IMR-90 (cell line): ENCODE results near the gene CEP170B. TPM values are rescaled to one million over a fixed set of nuclear protein-coding genes. Genes with fewer than 3 reads are reported as not detected.

ENCODE experiments used
- ATAC-seq: fragments of 200-7000 bp; cut with Tn5 transposase; 2 replicates; pipeline ENCODE4 v1.9.1; 2020; ENCODE audit warnings: low read depth, mild to moderate bottlenecking, moderate library complexity
- BruUV-seq: library from RNA; stranded (reverse); fragments of 400-500 nt; replicated peaks from 2 replicates; lab custom pipeline; 2021; lab: Mats Ljungman, UMichigan
- CTCF ChIA-PET: fragments of 300-600 bp; formaldehyde crosslinking; extraction: SDS; loops from one replicate; lab custom pipeline; 2021; ENCODE audit warnings: antibody characterized with exemption; lab: Yijun Ruan, JAX
- POLR2A ChIA-PET: fragments of 300-600 bp; sonication (Branson Sonifier 250); formaldehyde crosslinking; loops from one replicate; lab custom pipeline; 2022; ENCODE audit warnings: antibody characterized with exemption; ENCODE audit not compliant: unreplicated experiment; lab: Charles Lee
- DNase-seq: peaks from one replicate; pipeline ENCODE4 v3.0.0; 2013
- H2AFZ ChIP-seq: replicated peaks from 2 replicates; pipeline ENCODE3; 2013; ENCODE audit warnings: low read length, mild to moderate bottlenecking; ENCODE audit not compliant: poor library complexity
- H2AK5ac ChIP-seq: 2 replicates; pipeline ENCODE4 v1.6.1; 2013; ENCODE audit warnings: low read depth, low read length, inconsistent platforms
- H2AK9ac ChIP-seq: replicated peaks from 2 replicates; pipeline ENCODE3; 2013; ENCODE audit warnings: mild to moderate bottlenecking, low read depth, low read length, moderate library complexity; ENCODE audit not compliant: poor library complexity
- H2BK120ac ChIP-seq: 2 replicates; pipeline ENCODE4 v1.6.1; 2013; ENCODE audit warnings: low read depth, low read length, inconsistent platforms
- H2BK15ac ChIP-seq: 3 replicates; pipeline ENCODE4 v1.6.1; 2013; ENCODE audit warnings: low read depth, low read length, inconsistent platforms
- H2BK20ac ChIP-seq: 2 replicates; pipeline ENCODE4 v1.6.1; 2013; ENCODE audit warnings: low read depth, mild to moderate bottlenecking, inconsistent platforms, low read length, moderate library complexity
- H2BK5ac ChIP-seq: 2 replicates; pipeline ENCODE4 v1.6.1; 2013; ENCODE audit warnings: mild to moderate bottlenecking, low read depth, low read length, inconsistent platforms; ENCODE audit not compliant: poor library complexity, severe bottlenecking
- H3K14ac ChIP-seq: replicated peaks from 2 replicates; pipeline ENCODE4 v1.6.1; 2013; ENCODE audit warnings: low read depth, low read length, inconsistent platforms
- H3K18ac ChIP-seq: 2 replicates; pipeline ENCODE4 v1.6.1; 2013; ENCODE audit warnings: low read depth, low read length, control low read depth
- H3K23ac ChIP-seq: 2 replicates; pipeline ENCODE4 v1.6.1; 2013; ENCODE audit warnings: low read depth, low read length, inconsistent platforms
- H3K27ac ChIP-seq: 2 replicates; pipeline ENCODE4 v1.5.1; 2013; ENCODE audit warnings: mild to moderate bottlenecking, control low read depth, low read length; ENCODE audit not compliant: insufficient read depth
- H3K27me3 ChIP-seq: 2 replicates; pipeline ENCODE4 v1.6.1; 2013; ENCODE audit warnings: low read length; ENCODE audit not compliant: control insufficient read depth, insufficient read depth
- H3K36me3 ChIP-seq: 2 replicates; pipeline ENCODE4 v1.6.1; 2013; ENCODE audit warnings: low read length, mixed read lengths; ENCODE audit not compliant: control insufficient read depth, insufficient read depth
- H3K4ac ChIP-seq: 2 replicates; pipeline ENCODE4 v1.6.1; 2013; ENCODE audit warnings: low read depth, low read length, inconsistent platforms
- H3K4me1 ChIP-seq: 2 replicates; pipeline ENCODE4 v1.6.1; 2013; ENCODE audit warnings: low read length, mixed read lengths; ENCODE audit not compliant: control insufficient read depth, insufficient read depth
- H3K4me2 ChIP-seq: 2 replicates; pipeline ENCODE4 v1.6.1; 2013; ENCODE audit warnings: low read depth, mild to moderate bottlenecking, control low read depth, low read length, moderate library complexity
- H3K4me3 ChIP-seq: 2 replicates; pipeline ENCODE4 v1.5.1; 2013; ENCODE audit warnings: low read depth, mild to moderate bottlenecking, control low read depth, low read length, moderate library complexity; ENCODE audit not compliant: insufficient read depth
- H3K56ac ChIP-seq: 2 replicates; pipeline ENCODE4 v1.6.1; 2013; ENCODE audit warnings: low read length, inconsistent platforms; ENCODE audit not compliant: insufficient read depth; ENCODE audit errors: extremely low read depth
- H3K79me1 ChIP-seq, 2 experiments: 2 replicates each; pipeline ENCODE4 v1.6.1; 2013; ENCODE audit warnings: low read length in 2 of 2, inconsistent platforms in 1 of 2, low read depth in 1 of 2
- H3K9ac ChIP-seq: 2 replicates; pipeline ENCODE4 v1.6.1; 2013; ENCODE audit warnings: low read depth, low read length, control low read depth
- H3K9me1 ChIP-seq: 2 replicates; pipeline ENCODE4 v1.6.1; 2013; ENCODE audit warnings: low read length, inconsistent platforms; ENCODE audit not compliant: insufficient read depth
- H3K9me3 ChIP-seq: 2 replicates; pipeline ENCODE4 v1.6.1; 2013; ENCODE audit warnings: low read length; ENCODE audit not compliant: control insufficient read depth, insufficient read depth
- H4K20me1 ChIP-seq: 2 replicates; pipeline ENCODE4 v1.6.1; 2013; ENCODE audit warnings: low read length, inconsistent platforms; ENCODE audit not compliant: insufficient read depth
- H4K5ac ChIP-seq: 2 replicates; pipeline ENCODE4 v1.6.1; 2013; ENCODE audit warnings: mild to moderate bottlenecking, low read depth, low read length, control low read depth
- H4K8ac ChIP-seq, 2 experiments: 2 replicates each; pipeline ENCODE4 v1.6.1; 2013; ENCODE audit warnings: low read depth in 2 of 2, low read length in 2 of 2, control low read depth in 1 of 2, inconsistent platforms in 1 of 2
- H4K91ac ChIP-seq: 2 replicates; pipeline ENCODE4 v1.6.1; 2013; ENCODE audit warnings: low read depth, low read length, inconsistent platforms; ENCODE audit not compliant: insufficient read depth
- BHLHE40 ChIP-seq: fragments of 150-350 bp; IDR thresholded peaks from 2 replicates; pipeline ENCODE4 v1.6.1; 2016; ENCODE audit warnings: mild to moderate bottlenecking, low read depth, low read length
- RAD21 ChIP-seq: IDR thresholded peaks from 2 replicates; pipeline ENCODE4 v1.6.1; 2012; ENCODE audit warnings: low read length, improper control_type of control experiment
- SMC3 ChIP-seq: fragments of 150-350 bp; IDR thresholded peaks from 2 replicates; pipeline ENCODE4 v1.6.1; 2016; ENCODE audit warnings: low read depth, mild to moderate bottlenecking, antibody characterized with exemption, low read length, moderate library complexity
- WGBS, 2 experiments: methylation state at CpG; one replicate each; pipeline versions ENCODE4 v1.1.5 to v1.1.7; 2013; ENCODE audit warnings: missing lambda C conversion rate in 2 of 2; ENCODE audit not compliant: insufficient read length in 1 of 2; ENCODE audit errors: extremely low coverage in 2 of 2; 5-methylcytosine and 5-hydroxymethylcytosine counted together
- dilution Hi-C: fragments of 300-500 bp; cut with HindIII; formaldehyde crosslinking; loops from one replicate; pipeline ENCODE4 v1.14.3; 2018; ENCODE audit warnings: low sequenced_read_pairs; ENCODE audit not compliant: unreplicated experiment
- in situ Hi-C: fragments of 300-500 bp; cut with MboI; formaldehyde crosslinking; loops from 3 replicates; pipeline ENCODE4 v1.14.3; 2019; ENCODE audit warnings: low sequenced_read_pairs, inconsistent platforms, mixed read lengths
- intact Hi-C: fragments of 100-400 bp; cut with micrococcal nuclease; formaldehyde crosslinking; loops from 2 replicates; pipeline ENCODE4 v1.10.0; 2022
- polyA plus RNA-seq, 3 experiments: library from polyadenylated mRNA; depleted of rRNA; stranded (reverse); fragments of >200 nt; gene quantifications; 2 replicates each; pipeline ENCODE4 v1.2.3, GENCODE V29; 2012; ENCODE audit warnings: low replicate concordance in 1 of 3
- total RNA-seq: library from RNA; depleted of rRNA; stranded (reverse); fragments of >200 nt; gene quantifications from 2 replicates; pipeline ENCODE4 v1.2.3, GENCODE V29; 2012
- TF ChIP-seq, protein P1 (sequence below): fragments of 150-350 bp; IDR thresholded peaks from 2 replicates; pipeline ENCODE4 v1.6.1; 2017; ENCODE audit warnings: mild to moderate bottlenecking, antibody characterized with exemption, low read length, low read depth
- TF ChIP-seq, protein P2 (sequence below): fragments of 150-350 bp; IDR thresholded peaks from 2 replicates; pipeline ENCODE4 v1.6.1; 2016; ENCODE audit warnings: low read depth, mild to moderate bottlenecking, low read length, moderate library complexity, borderline replicate concordance

Gene CEP170B
- total and polyA plus RNA-seq, 2 of the 4 experiments (the other 2 are of a cell fraction): 3.6 to 13.1 TPM

DNA sequence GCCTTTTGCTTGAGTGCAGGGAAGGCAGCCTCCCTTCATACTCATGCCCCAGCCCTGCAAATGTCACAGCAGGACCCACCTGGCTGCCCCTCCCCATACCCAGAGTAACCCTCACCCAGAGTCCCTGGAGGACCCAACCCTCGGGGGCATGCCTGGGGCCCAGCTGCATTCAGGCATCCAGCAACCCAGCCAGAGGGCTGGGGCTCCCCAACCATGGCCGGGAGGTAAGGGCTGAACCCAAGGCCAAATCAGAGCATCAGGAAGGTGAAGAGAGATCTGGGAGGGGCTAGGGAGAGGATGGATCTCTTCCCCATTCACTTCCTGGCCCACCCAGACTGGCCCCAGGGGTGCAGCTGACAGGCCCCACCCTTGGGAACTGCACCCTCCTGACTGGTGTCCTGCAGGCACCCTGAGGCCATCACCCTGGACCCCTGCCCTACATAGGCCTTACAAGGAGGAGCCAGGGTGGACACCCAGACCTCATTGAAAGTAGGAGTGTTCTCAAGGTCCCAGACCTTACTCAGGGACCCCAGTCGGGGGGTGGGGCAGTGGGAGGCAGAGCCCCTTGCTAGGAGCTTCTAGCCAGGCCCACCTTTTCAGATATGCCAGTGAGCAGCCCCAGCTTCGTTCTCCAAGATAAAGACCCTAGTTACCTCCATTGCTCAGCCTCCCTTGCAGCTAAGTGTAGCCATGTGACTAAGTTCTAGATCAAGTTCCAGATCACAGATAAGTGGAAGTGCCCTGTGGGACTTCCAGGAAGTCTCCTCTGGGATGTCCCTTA is 58.8 kb downstream of the CEP170B start:
- Histone ChIP-seq H3K4me1 (no peaks in the 10 kb centered on the region), H3K27ac (no peak overlapping the region), H3K9me1 (no peaks in the 10 kb centered on the region), H4K8ac (no peak overlapping the region), H3K4me2 (no peak overlapping the region), H3K9me3 (peaks cover 6% of the 10 kb centered on the region; the same call in 1 of the 2 replicates), H3K23ac (no peak overlapping the region), H3K4me3 (no peak overlapping the region), H2BK5ac (no peak overlapping the region), H2BK20ac (no peak overlapping the region), H4K5ac (no peak overlapping the region), H3K18ac (no peak overlapping the region), H2AK5ac (no peak overlapping the region), H4K20me1 (no peaks in the 10 kb centered on the region), H2AFZ (no peak overlapping the region), H3K79me1 (no peaks in the 10 kb centered on the region), H4K91ac (no peak overlapping the region), H3K14ac (no peak overlapping the region), H2AK9ac (no peak overlapping the region), H3K9ac (no peak overlapping the region), H2BK120ac (no peak overlapping the region), H3K4ac (no peak overlapping the region), H2BK15ac (no peak overlapping the region), H3K56ac (no peak overlapping the region), H3K27me3 (peaks cover 4% of the 10 kb centered on the region), H3K36me3 (no peaks in the 10 kb centered on the region)
- ChIA-PET POLR2A (no interaction called here), CTCF (no interaction called here)
- TF ChIP-seq, protein P1, sequence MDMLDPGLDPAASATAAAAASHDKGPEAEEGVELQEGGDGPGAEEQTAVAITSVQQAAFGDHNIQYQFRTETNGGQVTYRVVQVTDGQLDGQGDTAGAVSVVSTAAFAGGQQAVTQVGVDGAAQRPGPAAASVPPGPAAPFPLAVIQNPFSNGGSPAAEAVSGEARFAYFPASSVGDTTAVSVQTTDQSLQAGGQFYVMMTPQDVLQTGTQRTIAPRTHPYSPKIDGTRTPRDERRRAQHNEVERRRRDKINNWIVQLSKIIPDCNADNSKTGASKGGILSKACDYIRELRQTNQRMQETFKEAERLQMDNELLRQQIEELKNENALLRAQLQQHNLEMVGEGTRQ: no peak
- TF ChIP-seq, protein P2, sequence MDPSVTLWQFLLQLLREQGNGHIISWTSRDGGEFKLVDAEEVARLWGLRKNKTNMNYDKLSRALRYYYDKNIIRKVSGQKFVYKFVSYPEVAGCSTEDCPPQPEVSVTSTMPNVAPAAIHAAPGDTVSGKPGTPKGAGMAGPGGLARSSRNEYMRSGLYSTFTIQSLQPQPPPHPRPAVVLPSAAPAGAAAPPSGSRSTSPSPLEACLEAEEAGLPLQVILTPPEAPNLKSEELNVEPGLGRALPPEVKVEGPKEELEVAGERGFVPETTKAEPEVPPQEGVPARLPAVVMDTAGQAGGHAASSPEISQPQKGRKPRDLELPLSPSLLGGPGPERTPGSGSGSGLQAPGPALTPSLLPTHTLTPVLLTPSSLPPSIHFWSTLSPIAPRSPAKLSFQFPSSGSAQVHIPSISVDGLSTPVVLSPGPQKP: no peak
- TF ChIP-seq SMC3: no peak
- no peak for TF ChIP-seq RAD21
- TF ChIP-seq BHLHE40: no peak
- in situ Hi-C loops: no loop called here
- no TSS peak for BruUV-seq
- DNase-seq (no peak), ATAC-seq (no peak)
- intact Hi-C loops: no loop called here
- dilution Hi-C loops: no loop called here
- WGBS, 2 experiments: no CpG with 5 or more reads among the region's 4 CpGs
